ENCODE data around the gene CRACR2A.

The CRACR2A gene

DNA sequence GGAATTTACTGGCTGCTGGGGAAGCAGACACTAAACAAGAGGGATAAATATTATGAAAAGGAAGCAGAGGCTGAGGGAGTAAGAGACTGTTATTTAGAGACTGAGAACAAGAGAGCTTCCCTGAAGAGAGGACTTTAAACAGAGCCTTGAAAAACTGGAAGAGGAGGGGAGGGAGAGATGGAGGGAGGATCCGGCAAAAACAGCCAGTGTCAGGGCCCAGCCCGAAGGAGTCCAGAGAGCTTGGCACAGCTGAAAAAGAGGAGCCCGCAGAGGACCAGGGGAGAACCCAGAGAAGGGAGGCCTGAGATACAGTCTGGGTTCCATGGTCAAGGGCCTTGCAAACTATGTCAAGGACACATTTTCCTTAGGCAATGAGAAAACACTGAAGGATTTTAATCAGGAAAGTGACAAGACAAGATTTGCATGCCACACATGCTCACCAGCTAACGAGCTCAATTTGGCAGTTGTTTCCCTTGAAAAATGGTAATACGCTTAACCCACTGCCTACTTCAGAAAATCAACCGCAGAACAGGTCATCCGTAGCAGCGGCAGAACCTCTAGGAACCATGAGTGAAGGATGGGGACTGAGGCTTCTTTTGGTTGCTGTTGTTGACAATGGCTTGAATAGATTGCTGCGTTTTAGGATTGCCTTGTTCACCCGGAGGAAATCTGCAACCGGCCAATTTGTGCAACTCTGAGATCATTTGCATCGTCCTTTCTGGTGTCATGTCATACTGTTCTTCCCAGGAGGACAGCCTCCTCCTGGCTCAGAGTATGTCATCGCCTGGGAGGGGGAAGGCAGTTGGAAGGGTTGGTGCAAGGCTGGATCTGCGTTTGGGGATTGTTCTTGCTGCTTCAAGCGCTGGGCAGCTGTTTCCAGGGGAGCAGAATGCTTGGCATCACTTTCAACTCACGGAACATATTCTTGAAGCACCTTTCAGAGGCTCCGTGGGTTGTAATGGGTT, 153.7 kb downstream of the CRACR2A start:
- DNase-seq (ENCODE audit: low read depth in 2 of 2), result no peak

DNA sequence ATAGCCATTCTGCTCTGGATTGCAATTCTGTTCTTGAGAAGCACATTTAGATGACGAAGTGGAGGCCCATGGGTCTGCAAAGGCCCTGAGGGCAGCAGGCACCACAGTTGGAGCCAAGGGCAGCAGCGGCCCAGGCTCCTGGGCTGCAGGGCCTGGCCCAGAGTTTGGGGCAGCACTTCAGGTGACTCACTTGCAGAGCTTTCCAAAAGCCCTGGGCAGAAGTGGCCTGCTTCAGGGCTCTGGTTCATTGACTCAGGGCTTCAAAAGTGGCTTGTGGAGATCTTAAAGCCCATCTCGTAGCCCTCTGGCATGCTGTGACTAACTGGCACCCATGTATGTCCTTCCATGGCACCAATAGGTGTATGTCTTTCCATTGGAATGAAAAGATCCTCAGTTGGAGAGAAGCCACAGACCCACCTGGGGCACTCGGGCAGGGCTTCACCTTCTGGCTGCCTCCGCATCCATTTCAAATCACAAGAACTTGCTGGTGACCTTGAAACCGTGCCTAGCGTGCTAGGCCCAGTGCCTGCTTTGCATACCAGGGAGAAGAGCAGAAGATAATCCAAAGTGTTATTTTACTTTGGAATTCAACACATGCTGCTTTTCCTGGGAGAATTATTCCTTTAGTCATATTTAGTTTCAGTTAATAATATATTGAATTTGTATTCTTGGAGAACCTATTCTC, 155.2 kb downstream of the CRACR2A start:
- DNase-seq (ENCODE audit: low read depth in 2 of 2), result no peak

DNA sequence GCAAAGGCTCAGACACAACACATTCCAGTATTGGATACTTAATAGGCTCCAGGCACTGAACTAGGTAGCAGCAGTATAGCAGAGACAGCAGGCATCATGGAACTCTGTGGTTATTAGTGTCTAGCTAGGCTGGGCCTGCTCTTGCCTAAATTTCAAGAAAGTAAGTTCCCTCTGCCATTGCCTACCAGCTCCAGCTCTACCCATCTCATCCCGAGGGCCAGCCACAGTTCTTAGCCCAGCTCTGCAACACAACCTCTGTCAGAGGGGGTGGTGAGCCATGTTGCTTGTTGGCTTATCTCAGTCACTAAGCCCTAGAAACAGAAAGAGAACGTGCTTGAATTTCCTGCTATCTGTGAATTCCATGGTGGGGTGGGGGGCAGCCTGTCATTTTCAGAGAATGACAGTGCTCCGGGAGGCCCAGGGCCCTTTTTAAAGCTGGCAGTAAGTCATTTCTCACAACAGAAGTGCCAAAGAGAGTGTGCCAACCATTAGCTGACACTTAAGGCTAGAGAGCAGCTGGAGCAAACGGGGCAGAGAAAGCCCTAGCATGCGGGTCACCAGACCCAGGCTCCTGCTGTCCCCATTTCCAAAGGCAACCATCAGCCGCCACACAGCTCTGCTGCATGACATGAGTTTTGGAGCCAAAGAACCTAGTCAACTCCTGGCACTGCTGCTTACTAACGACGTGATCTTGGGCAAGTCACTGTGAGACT, 156.1 kb downstream of the CRACR2A start:
- DNase-seq (ENCODE audit: low read depth in 2 of 2), result no peak

DNA sequence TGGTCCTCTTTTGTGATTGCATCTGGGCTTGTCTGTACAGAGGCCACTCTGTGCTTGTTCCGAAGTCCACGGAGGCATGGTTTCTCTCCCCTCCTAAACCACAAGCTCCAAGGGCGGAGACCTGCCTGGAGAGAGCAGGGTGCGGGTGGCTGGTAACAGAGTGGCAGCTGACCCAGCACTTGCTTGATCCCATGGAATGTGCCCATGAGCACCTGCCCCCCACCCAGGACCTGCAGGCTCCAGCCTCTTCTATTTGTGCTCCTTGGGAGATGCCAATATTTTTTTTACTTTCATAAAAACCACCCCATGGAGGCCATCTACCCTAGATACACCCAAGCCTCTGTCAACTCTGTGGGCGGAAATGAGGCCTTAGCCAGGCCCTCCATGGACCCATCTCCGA, 157.2 kb downstream of the CRACR2A start:
- DNase-seq (ENCODE audit: low read depth in 2 of 2), result no peak

DNA sequence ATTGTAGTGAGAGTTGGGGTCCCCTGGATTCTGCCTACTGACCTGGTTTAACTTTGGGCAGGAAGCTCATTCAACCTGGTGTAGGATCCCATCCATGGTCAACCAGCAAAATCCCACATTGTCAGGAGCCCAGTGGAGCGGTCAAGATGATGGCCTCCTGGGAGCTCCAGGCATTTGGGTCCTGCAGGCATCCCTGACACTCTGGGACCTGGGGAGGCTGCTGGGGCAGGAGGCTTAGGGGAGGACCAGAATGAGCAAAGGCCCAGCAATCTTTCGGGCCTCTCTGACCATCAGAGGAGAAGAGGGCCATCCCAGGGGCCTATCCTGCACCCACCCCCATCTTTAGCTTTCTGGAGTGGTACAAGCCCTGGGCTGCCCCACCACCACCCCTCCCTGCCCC, 157.9 kb downstream of the CRACR2A start:
- no peak for DNase-seq (ENCODE audit: low read depth in 2 of 2)

DNA sequence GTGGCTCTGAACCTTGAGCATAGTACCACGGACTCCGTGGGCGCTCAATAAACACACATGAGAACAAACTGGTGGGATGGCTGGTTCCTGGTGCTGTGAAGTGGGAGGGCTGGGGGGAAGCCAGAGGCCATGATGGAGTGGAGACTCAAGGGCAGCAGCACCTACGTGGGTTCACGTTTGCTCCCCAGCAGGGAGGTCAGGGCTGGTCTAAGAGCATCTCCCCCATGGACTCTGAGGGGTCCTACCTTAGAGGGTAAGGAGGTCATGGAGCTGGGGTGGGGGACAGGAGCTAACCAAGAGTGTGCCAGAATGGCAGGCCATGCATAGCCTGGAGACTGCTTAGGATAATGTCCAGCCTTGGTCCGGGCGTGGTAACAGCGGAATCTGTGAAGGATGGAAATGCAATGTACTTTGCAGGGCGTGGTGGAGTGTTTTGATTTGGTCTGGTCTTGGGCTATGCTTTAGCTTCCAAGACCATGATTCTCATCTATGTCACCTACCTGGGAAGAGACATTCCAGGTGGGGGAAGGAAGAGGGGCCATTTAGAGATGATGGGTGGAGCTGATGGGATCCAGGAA, 158.9 kb downstream of the CRACR2A start:
- no peak for DNase-seq (ENCODE audit: low read depth in 2 of 2)

DNA sequence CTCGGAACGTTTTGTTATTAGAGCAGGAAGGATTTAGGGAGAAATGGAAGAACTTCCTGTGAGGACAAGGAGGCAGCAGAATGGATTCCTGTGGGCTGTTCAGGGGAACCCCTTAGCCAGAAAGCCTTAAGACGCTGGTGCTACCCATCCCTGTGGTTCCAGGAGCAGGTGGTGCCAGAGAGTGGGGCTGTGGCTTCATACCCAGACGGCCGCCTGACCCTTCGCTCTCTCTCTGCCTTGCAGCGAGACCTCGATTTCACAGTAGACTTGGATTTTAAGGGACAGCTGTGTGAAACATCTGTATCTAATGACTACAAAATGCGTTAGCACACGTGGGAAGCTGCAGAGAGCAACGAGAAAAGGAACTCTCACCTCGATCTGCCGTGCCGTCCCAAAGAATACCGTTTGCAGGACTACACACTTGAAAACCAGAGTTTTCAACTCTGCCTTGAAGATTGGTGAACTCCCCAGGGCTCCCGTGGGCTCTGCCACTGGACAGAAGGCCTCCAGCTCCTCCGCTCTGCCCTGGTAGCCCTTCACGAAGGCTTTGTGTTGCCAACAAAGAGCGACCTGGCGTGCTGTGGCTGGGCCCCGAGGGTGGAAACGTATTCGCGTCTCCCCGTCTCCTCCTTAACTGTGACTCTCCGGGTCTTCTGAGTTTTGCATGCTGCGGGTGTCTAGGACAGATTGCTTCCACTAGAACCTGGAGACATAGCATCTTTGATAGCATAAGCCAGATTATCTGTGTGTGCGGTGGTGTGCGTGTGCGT, 159.9 kb downstream of the CRACR2A start:
- DNase-seq (ENCODE audit: low read depth in 2 of 2), result no peak

DNA sequence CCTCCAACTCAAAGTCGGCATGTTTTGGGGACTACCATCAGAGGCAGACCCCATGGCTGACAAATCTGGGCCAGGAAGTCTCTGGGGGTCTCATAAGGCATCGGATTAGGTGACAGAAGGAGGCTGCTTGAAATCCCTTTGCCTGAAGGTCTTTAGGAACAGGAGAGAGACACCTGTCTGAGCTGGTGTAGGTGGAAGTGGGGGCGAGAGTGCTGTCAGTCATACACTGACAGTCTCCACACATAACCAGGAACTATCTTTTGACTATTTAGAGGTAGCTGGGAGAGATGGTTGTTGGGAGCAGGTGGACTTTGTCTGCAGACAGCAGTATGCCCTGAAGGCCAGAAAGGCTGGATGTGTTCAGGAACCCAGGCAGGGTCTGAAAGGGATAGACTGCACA, 163.2 kb downstream of the CRACR2A start:
- DNase-seq (ENCODE audit: low read depth in 2 of 2), result no peak

DNA sequence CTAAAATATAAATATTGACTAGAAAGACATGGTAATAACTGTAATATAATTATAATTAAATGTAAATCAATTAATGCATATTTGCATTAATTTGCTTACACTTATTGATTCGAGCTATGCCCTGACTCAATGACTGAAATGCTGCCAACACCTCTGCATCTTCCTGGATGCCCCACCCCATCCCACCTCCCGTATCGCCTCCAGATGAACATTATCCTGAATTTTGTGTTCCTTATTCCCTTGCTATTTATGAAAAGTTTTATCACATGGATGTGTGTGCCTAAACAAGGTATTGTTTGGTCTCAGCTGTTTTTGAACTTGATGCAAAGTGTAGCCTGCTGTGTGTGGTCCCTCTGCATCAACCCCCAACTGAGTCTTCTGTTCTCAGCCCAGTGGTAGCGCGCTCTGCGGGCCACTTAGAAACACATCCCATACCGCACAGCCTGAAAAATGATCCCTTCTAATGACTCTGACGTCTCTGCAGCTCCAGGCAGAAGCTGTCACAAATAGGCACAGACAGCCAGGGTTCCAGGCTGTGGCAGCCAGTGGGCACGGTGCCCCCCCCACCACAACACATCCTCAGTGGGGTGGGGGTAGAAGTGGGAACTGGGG, 165.4 kb downstream of the CRACR2A start:
- no peak for DNase-seq (ENCODE audit: low read depth in 2 of 2)

DNA sequence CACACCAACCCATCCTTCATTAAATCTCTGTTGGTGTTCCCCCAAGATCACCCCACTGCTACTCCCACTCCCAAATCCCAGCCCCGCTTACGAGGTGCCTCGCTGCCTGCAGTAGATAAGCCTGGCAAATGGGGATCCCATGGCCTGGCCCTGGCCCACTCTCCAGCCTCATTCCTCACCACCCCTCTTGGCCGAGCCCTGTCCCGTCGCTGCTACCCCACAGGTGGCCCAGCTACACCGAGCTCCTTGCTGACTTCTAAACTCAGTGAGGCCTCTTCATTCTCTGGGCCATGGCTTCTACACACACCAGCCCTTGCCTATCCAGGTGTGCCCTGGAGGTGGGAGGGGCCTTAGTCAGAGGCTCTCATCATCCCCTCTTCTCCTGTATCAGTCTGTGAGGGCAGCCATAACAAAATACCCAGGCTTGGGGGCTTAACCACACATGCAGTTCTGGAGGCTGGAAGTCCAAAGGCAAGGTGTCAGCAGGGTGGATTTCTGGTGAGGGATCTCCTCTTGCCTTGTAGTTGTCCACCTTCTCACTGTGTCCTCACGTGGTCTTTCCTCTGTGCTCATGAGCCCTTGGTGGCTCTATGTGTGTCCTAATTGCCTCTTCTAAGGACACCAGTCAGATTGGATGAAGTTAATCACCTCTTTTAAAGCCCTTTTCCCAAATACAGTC, 169.1 kb downstream of the CRACR2A start:
- no peak for DNase-seq (ENCODE audit: low read depth in 2 of 2)

DNA sequence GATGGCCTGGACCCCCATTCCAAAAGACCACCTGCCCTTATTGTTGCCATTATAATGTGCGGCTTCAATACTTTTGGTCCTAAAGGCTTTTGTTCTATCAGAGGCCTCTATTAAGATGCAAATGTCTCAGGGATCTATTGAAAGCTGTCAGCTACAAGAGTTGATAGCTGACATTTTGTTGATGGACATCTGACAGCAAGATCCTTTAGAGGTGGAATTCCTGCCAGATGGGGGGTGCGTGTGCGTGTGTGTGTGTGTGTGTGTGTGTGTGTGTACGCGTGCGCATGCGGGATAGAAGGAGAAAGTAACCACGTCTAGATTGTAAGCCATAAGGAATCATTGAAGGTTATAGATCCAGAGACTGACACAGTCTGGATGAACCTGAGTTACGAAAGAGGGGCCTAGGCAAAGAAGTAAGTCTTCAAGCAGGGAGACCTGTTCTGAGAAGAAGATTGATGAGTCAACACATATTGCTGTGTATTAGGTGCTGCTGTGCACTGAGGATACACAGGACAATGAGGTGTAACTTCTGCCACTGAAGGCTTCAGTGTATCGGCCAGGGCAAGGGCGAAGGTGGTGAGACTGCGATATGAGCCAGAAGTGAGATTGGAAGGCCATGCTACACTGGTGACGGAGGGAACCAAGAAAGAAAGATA, 172.7 kb downstream of the CRACR2A start:
- DNase-seq (ENCODE audit: low read depth in 2 of 2), result no peak

DNA sequence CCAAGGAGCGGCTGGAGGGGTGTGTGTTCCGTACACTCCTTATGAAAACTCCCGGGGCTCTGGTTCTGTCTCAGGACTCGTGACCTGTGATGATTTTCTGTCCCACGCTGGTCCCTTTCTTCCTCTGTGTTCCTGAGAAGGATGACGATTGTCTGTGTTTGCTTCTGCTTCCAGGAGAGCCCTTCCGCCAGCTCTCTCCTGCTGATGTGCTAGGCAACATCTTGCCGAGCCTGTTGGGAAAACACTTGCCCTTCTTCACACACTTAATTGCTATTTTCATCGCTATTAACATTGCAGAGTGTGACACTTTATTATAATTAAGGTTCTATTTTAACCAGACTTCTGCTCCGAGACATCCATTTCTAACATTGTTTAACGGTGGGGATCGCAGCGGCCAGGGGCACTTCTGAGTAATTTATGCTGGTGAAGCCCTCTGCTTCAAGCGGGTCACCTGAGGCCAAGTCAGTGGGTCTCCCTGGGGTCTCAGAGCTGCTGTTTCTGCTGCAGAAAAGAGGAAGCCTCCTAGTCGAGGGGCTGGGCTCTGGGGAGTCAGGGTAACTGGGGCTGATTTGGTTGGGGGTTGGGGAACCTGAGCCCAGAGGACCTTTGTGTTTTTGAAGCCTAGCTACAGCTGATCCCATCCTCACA, 173.3 kb downstream of the CRACR2A start:
- DNase-seq (ENCODE audit: low read depth in 2 of 2), result no peak

DNA sequence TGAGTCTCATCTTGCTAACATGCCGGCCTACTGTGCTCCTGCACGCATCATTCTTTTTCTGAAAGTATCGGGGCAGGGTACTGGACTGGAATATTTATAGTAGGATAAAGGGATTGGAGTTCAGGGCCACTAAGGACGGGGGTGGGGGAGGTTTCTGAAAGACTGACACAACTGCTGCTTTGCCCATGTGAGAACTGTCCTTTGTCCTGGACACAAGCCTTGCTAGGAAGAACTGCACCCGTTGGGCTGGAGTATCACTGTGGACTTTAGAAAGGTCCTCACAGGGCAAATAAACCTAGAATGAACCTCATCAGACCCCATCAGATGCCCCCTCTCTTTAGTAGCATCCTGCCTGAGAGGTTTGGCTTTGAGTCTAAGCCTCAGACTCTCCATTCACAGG, 174.4 kb downstream of the CRACR2A start:
- DNase-seq (ENCODE audit: low read depth in 2 of 2), result no peak

DNA sequence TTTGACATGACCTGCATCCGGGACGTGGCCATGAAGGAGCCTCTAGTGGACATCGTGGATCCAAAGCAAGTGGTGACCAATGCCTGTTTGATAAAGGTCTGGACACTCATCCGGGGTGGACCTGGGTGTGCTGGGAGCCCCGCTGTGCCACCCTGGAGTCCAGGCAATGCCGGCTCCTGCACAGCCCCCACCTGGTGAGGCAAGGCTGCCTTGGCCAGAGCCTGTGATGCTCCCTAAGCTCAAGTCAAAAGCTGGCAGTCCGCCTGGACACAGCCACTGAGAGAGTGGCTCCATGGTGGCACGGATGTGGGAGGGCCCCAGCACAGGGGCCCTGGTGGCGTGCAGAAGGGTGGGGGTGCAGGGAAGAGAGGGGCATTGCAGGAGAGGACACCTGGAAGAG, 176.0 kb downstream of the CRACR2A start:
- no peak for DNase-seq (ENCODE audit: low read depth in 2 of 2)

DNA sequence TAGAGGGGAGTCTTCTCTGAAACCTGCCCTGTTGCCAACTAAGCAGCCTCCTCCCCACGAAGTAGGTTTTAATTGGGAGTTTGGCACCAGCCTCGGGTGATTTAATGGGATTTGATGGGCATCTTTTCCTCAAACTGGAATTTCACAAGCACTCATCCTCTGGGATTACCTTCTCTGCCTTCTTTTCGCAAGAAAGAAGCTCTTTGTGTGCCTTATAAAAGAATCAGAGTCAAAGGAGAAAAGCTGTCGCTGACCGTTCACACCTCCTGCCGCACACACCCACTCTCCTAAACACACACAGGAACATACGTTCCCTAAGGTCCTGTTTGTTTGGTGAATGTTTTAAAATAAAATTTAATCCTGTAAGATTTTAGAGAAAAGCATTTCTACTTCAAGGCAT, 177.9 kb downstream of the CRACR2A start:
- no peak for DNase-seq (ENCODE audit: low read depth in 2 of 2)

DNA sequence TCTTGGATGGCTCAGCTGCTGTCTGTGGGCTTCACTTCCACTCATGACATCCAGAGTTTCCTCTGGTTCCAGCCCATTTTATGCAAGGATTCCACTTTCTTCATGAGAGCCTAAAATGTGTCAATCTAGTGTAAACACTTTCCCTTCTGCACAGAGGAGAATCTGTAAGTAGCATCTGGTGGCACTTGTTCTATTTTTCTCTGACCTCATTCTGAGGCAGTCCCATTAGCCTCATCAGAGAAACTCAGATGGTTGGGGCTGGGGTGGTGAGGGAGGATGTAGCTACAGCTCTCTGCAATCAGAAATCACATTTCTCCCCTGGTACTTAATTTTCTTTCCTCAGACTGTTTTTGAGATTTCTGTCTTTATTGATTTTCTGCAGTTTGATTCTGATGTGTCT, 180.3 kb downstream of the CRACR2A start:
- no peak for DNase-seq (ENCODE audit: low read depth in 2 of 2)

DNA sequence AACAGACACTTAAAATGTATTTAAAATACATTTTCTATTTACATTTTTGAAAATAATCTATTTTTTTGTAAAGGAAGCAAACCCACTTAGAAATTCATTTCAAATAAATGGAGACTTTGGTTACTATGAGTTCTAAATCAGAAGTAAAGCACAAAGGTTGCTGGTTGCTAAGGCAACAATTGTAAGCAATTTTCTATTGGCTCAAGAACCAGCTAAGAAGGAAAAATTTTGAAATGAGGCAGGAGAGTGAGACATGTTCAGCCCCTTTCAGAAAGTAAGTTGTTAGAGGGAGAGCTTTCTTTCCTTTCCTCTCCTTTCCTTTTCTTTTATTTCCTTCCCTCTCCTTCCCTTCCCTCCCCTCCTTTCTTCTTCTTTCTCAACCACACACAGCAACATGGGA, 181.2 kb downstream of the CRACR2A start:
- no peak for DNase-seq (ENCODE audit: low read depth in 2 of 2)

DNA sequence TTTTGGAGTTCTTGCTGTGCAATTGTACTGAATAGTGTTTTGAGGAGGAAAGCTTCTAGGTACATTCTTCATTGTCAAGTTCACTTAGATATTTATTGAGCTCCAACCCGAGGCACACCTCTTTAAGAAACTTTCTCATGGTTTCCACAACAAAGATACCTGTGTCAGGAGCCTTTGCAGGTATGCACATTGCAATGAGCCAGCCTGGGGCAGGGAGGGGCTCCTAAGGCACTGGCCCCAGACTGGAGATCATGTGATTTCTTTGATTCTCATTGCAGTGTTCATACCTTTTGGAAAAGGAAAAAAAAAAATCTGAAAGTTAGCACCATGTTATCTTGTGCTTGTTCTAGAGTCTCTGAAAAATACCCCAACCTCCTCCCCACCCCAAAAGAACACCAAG, 181.6 kb downstream of the CRACR2A start:
- no peak for DNase-seq (ENCODE audit: low read depth in 2 of 2)

DNA sequence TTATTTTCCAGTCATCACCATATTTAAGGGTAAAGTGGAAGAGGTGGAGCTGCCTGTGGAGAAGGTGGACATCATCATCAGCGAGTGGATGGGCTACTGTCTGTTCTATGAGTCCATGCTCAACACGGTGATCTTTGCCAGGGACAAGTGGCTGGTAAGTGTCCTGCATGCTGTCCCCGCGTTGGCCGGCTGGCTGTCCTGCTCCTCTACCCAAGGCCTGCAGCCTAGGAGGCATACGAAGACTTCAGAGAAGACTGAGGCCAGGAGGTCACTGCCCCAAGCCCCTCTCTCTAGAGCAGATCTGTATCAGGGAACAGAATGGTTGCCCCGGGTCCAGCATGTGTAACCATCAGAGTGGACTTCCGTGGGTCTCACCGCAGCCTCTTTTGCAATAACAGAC, 184.2 kb downstream of the CRACR2A start:
- DNase-seq (ENCODE audit: low read depth in 2 of 2), result no peak

Measured in stimulated activated CD4-positive, alpha-beta T cell treated with anti-CD3 and anti-CD28 coated beads, Interleukin-1b, Interleukin-23, amount 100 ng/mL, for 4 hours (primary cell).